KOPT-K1 (cell line): ENCODE data around the gene PHLDB1.

ENCODE experiments used
- H3K27ac ChIP-seq: fragments of 200-600 bp; sonication (generic); 2 replicates; pipeline ENCODE4 v1.5.1; 2016; ENCODE audit warnings: antibody characterized with exemption, mild to moderate bottlenecking, low read depth, low read length; ENCODE audit not compliant: poor library complexity, severe bottlenecking
- H3K36me3 ChIP-seq: fragments of 200-600 bp; sonication (generic); 2 replicates; pipeline ENCODE4 v1.5.1; 2017; ENCODE audit warnings: antibody characterized with exemption, mild to moderate bottlenecking, low read length, moderate library complexity; ENCODE audit not compliant: insufficient read depth
- H3K9me3 ChIP-seq: fragments of 200-600 bp; sonication (generic); 2 replicates; pipeline ENCODE4 v1.5.1; 2017; ENCODE audit warnings: antibody characterized with exemption, low read length, mild to moderate bottlenecking; ENCODE audit not compliant: insufficient read depth, poor library complexity, severe bottlenecking

PHLDB1 gene

DNA sequence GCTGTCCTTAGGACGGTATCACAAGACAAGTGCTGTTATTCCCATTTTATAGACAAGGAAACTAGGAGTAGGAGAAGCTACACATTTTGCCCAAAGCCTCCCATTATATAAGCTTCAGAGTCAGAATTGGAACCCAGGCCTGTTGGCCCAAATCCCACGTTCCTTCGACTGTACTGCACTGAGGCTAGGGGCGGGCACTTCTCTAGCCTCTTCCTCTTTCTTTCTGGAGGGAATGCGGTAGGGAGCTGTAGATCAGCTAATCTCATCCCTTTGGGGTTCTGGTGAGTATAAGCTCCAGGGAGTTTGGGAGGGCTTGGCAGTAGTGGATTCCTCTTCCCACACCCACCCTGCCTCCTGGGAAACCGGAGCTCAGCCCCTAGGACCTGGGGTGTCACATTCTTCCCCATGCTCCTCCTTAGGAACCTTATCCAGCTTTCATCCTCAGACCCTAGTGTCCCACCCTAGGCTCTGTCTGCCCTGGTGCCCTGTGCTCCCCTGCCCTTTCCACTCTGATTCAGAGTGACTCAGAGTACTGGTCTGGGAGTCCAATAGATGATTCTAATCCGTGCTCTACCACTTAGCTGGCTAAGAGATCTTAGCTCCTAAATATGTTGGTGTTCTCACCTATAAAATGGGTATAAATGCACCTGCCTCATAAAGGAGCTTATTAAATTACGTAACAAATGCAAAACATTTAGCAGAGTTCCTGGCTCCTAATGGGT, 29.3 kb downstream of the PHLDB1 start:
- Histone ChIP-seq H3K36me3 (no peaks in the 10 kb centered on the region), H3K27ac (no peak overlapping the region), H3K9me3 (no peaks in the 10 kb centered on the region)

DNA sequence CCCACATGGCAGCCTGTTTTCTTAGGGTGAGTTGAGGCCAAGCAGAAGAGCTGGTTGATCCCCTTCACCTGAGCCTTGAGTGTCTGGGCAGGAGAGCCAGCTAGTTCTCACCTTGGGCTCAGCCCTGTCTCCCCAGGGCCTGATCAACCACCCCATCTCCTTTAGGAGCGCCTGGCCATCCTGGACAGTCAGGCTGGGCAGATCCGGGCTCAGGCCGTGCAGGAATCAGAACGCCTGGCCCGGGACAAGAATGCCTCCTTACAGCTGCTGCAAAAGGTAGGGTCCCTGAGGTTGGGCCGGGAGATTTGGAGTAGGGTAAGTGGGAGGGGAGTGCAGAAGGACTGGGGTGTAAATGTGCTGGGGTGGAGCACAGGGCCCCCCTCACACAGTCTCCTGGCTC, 31.3 kb downstream of the PHLDB1 start:
- Histone ChIP-seq H3K9me3 (no peaks in the 10 kb centered on the region), H3K36me3 (no peaks in the 10 kb centered on the region), H3K27ac (no peak overlapping the region)

DNA sequence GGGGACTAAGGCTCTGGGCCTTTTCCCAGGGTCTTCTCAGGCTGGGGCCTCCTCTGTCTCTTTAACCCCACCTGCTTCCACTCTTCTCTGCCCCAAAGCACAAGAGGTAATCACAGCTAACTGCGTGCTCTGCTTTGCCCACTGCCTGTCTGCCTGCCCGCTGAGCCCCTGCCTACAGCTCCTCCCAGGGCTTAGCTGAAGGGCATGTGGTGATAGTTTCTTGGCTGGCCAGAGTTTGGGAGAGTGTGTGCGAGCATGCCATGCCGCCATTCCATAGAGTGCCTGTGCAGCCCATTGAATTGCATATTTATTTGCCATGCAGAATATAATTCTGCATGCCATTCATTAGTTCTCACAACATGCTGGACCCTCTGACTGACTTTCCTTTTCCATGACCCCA, 32.5 kb downstream of the PHLDB1 start:
- H3K36me3 ChIP-seq, result no peaks in the 10 kb centered on the region
- no peaks in the 10 kb centered on the region for H3K9me3 ChIP-seq
- no peak overlapping the region for H3K27ac ChIP-seq

GRCh38 chr11:118640332-118641154, 33.1 kb downstream of the PHLDB1 start:
- Histone ChIP-seq H3K36me3 (no peaks in the 10 kb centered on the region), H3K27ac (no peak overlapping the region)

GRCh38 chr11:118641397-118642019, 34.1 kb downstream of the PHLDB1 start:
- H3K36me3 ChIP-seq, result no peaks in the 10 kb centered on the region
- no peaks in the 10 kb centered on the region for H3K9me3 ChIP-seq
- H3K27ac ChIP-seq, result no peak overlapping the region

More at GRCh38 chr11:118640332-118641154, 33.1 kb downstream of the PHLDB1 start:
- H3K9me3 ChIP-seq, result no peaks in the 10 kb centered on the region

DNA sequence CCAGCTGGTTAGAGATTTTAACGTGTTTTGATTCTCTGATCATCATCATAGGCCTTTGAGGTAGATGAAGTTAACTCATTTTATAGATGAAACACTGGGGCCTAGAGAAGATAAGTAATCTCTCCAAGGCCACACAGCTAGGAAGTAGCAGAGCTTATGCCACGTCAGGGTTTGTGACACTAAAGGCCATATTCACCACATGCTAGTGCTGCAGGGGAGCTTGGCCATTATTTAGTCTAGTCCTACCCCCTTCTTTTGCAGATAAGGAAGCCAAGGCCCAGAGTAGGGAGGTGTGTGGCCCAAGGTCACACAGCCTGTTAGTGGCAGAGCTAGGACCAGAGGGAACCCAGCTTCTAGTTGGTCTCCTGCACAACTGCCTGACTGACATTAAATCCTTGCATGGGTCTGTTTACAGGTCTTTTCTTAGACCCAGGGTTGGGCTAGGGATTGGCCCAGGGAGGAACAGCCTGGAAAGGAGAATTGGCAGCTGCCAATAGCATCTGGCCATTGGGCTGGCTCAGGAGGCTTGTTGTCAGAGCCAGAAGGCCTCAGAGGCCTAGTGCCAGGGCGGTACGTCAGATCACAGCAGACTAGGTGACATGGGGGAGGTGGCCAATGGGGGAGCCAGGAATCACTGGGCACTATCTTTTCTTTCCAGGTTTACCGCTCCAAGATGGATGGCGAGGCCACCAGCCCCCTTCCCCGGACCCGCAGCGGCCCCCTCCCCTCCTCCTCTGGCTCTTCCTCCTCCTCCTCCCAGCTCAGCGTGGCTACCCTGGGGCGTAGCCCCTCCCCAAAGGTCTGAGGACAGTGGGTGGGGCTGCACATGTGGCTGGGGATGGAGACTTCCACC, 36.0 kb downstream of the PHLDB1 start:
- H3K27ac ChIP-seq, result no peak overlapping the region
- no peaks in the 10 kb centered on the region for H3K9me3 ChIP-seq
- H3K36me3 ChIP-seq, result no peaks in the 10 kb centered on the region

DNA sequence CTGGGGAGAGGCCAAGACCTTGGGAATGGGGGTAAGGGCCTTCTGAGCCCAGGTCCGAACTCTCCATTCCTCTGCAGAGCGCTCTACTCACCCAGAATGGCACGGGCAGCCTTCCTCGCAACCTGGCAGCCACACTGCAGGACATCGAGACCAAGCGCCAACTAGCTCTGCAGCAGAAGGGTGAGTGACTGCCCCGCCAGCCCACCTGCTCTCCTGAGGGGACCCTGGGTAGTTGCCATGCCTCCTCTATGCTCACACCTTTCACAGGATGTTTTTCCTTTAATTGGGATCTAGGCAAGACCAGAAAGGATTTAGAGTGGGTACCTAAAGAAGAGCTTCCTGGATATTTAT, 36.6 kb downstream of the PHLDB1 start:
- H3K27ac ChIP-seq, result no peak overlapping the region
- no peaks in the 10 kb centered on the region for H3K9me3 ChIP-seq
- no peaks in the 10 kb centered on the region for H3K36me3 ChIP-seq

DNA sequence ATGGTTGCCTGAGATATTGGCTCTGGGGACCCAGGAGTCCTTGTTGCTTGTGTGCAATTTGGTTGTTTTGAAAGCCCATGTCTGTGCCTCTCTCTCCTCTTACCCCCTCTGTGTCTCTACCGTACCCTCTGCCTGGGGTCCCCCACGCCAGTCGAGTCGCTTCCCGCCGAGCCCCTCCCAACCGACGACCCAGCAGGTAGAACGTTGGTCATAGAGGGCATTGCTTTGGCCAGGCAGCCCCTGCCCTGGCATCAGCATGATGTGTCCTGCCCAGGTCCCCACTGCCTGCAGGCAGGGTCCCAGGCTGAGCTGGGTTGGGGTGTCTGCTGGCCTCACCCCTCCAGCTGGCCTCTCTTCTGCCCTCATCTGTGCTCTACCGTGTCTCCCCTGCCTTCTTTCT, 37.1 kb downstream of the PHLDB1 start:
- Histone ChIP-seq H3K36me3 (no peaks in the 10 kb centered on the region), H3K27ac (no peak overlapping the region)

DNA sequence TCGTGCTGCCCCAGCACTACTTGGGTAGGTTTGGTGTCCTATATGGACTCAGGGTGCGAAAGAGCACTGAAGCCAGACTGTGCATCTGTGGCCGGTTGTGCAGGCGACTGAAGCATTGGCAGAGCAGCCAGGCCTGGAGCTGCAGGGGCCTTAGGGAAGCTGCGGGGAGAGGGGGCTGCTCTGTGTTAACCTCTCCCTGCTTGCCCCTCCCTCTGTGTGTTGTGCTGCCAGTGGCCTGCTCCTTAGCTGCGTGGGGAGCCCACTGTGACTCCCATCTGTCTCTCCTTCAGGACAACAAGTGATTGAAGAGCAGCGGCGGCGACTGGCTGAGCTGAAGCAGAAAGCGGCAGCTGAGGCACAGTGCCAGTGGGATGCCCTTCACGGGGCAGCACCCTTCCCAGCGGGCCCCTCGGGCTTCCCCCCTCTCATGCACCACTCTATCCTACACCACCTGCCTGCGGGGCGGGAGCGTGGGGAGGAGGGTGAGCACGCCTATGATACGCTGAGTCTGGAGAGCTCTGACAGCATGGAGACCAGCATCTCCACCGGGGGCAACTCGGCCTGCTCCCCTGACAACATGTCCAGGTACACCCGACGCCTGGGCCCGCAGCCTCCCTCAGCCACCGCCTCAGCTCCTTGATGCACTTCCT, 37.8 kb downstream of the PHLDB1 start:
- Histone ChIP-seq H3K27ac (no peak overlapping the region), H3K36me3 (no peaks in the 10 kb centered on the region), H3K9me3 (no peaks in the 10 kb centered on the region)

More for the DNA sequence above, 37.1 kb downstream of the PHLDB1 start:
- H3K9me3 ChIP-seq, result no peaks in the 10 kb centered on the region

DNA sequence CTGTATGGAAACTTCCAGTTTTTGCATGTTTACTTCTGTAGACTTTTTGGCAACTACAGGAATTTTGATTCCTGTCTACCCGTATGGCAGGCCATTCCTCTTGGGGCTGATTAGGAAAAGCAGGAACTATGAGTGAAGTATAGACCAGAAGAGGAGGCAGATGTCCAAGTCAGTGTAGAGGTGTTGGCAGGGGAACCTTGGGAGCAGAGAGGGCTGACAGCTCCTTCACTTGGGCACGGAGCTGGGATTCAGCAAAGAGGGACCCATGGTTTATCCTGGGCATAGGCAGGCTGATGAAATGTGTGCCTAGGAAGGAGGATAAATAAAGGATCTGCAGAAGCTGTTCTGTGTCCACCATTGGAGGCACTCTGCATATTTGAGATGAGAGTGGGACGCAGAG, 39.0 kb downstream of the PHLDB1 start:
- no peaks in the 10 kb centered on the region for H3K9me3 ChIP-seq
- no peaks in the 10 kb centered on the region for H3K36me3 ChIP-seq
- H3K27ac ChIP-seq, result no peak overlapping the region

DNA sequence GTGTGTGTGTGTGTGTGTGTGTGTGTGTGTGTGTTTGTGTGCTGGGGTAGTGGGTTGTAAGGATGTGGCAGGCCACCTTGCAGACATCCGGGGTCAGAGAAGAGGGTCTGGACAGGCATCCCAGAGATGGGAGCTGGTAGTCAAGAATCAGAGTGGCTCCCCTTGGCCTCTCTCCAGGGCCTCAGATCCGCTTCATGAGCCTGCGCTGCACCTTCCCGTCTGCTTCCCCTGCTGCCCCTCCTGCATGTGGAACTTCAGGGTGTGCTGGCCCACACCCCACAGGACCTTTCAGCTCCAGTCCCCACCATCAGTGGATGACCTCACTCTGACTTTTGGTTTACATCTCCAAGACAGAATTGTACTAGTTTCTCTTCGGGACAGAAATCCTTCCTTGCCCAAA, 40.9 kb downstream of the PHLDB1 start:
- H3K27ac ChIP-seq, result no peak overlapping the region
- H3K9me3 ChIP-seq, result no peaks in the 10 kb centered on the region
- H3K36me3 ChIP-seq, result no peaks in the 10 kb centered on the region

- H3K27ac ChIP-seq, result no peak overlapping the region
- no peaks in the 10 kb centered on the region for H3K9me3 ChIP-seq
- H3K36me3 ChIP-seq, result no peaks in the 10 kb centered on the region
Observed at GRCh38 chr11:118649941-118650340, 42.5 kb downstream of the PHLDB1 start.

GRCh38 chr11:118650366-118650765, 43.0 kb downstream of the PHLDB1 start:
- H3K36me3 ChIP-seq, result no peaks in the 10 kb centered on the region
- H3K27ac ChIP-seq, result no peak overlapping the region
- no peaks in the 10 kb centered on the region for H3K9me3 ChIP-seq

GRCh38 chr11:118651820-118652219, 44.4 kb downstream of the PHLDB1 start:
- no peak overlapping the region for H3K27ac ChIP-seq
- H3K36me3 ChIP-seq, result no peaks in the 10 kb centered on the region
- H3K9me3 ChIP-seq, result no peaks in the 10 kb centered on the region
